K562 (cell line): Measurements from ENCODE around the gene POLR2J. TPM values are rescaled to one million over a fixed set of nuclear protein-coding genes. Genes with fewer than 3 reads are reported as not detected.

Source experiments
- BRF1 ChIP-seq: IDR thresholded peaks from 3 replicates; pipeline ENCODE4 v1.6.1; 2011; ENCODE audit warnings: borderline replicate concordance, mild to moderate bottlenecking; ENCODE audit not compliant: insufficient read length; ENCODE audit errors: extremely low read depth
- DNMT1 ChIP-seq: fragments of 450-650 bp; IDR thresholded peaks from 2 replicates; pipeline ENCODE4 v1.6.1; 2016; ENCODE audit warnings: antibody characterized with exemption, mild to moderate bottlenecking
- EHMT2 ChIP-seq: fragments of 450-650 bp; IDR thresholded peaks from 2 replicates; pipeline ENCODE4 v1.6.1; 2018; ENCODE audit warnings: antibody characterized with exemption
- KHSRP ChIP-seq: fragments of 450-650 bp; IDR thresholded peaks from 2 replicates; pipeline ENCODE4 v1.6.1; 2017
- MAX ChIP-seq: sonication (generic); formaldehyde crosslinking; IDR thresholded peaks from 2 replicates; pipeline ENCODE4 v1.9.0; 2022; ENCODE audit warnings: mild to moderate bottlenecking, missing genetic modification reagents
- MAZ ChIP-seq, 2 experiments: fragments of 450-650 bp in 1 of 2; sonication (generic) in 1 of 2; formaldehyde crosslinking; IDR thresholded peaks in 1 of 2; conservative IDR thresholded peaks in 1 of 2; 2 replicates each; pipeline versions ENCODE4 v1.4.0 to v1.5.0; 2020; ENCODE audit warnings: mild to moderate bottlenecking in 1 of 2, missing genetic modification reagents in 1 of 2
- MEIS2 ChIP-seq: fragments of 450-650 bp; IDR thresholded peaks from 2 replicates; pipeline ENCODE4 v1.6.1; 2014; ENCODE audit warnings: mild to moderate bottlenecking; ENCODE audit not compliant: partially characterized antibody
- MYBL2 ChIP-seq, 2 experiments: fragments of 450-650 bp in 1 of 2; sonication (generic) in 1 of 2; formaldehyde crosslinking in 1 of 2; IDR thresholded peaks; 2 replicates each; pipeline versions ENCODE4 v1.6.1 to v1.8.1; 2017 to 2022; ENCODE audit warnings: borderline replicate concordance in 1 of 2, inconsistent platforms in 1 of 2, low read depth in 1 of 2, mild to moderate bottlenecking in 1 of 2, missing genetic modification reagents in 1 of 2, moderate library complexity in 1 of 2
- PCBP1 ChIP-seq: fragments of 200-400 bp; formaldehyde crosslinking; IDR thresholded peaks from 2 replicates; pipeline ENCODE4 v1.6.1; 2018; ENCODE audit warnings: mild to moderate bottlenecking, low read depth, low read length; ENCODE audit not compliant: poor library complexity, severe bottlenecking
- RCOR1 ChIP-seq, 2 experiments: IDR thresholded peaks; 2 replicates each; pipeline ENCODE4 v1.6.1; 2012; ENCODE audit warnings: low read depth in 2 of 2, low read length in 2 of 2, borderline replicate concordance in 1 of 2, improper control_type of control experiment in 1 of 2
- SRSF7 ChIP-seq: fragments of 200-400 bp; formaldehyde crosslinking; optimal IDR thresholded peaks from 2 replicates; pipeline ENCODE3; 2017; ENCODE audit warnings: mild to moderate bottlenecking, low read depth, low read length
- ZBTB43 ChIP-seq: sonication (generic); formaldehyde crosslinking; IDR thresholded peaks from 2 replicates; pipeline ENCODE4 v1.8.0; 2023; ENCODE audit warnings: mild to moderate bottlenecking, missing genetic modification reagents
- ZNF384 ChIP-seq: IDR thresholded peaks from 2 replicates; pipeline ENCODE4 v1.6.1; 2012; ENCODE audit warnings: low read depth, low read length, improper control_type of control experiment
- ZNF395 ChIP-seq: fragments of 200-800 bp; sonication (Bioruptor generic); IDR thresholded peaks from 2 replicates; pipeline ENCODE4 v1.6.1; 2017; ENCODE audit warnings: missing genetic modification characterization, missing compliant biosample characterization
- ZNF583 ChIP-seq: fragments of 250-450 bp; sonication (Bioruptor Pico); IDR thresholded peaks from 2 replicates; pipeline ENCODE4 v1.4.0; 2020
- ZNF77 ChIP-seq: fragments of 250-450 bp; sonication (Bioruptor Pico); IDR thresholded peaks from 2 replicates; pipeline ENCODE4 v1.5.0; 2020
- polyA plus RNA-seq, 8 experiments: library from polyadenylated mRNA; depleted of rRNA in 4 of 8; stranded (reverse) in 5 of 8; unstranded in 3 of 8; fragments of >200 nt; fragmentation: Nextera tagmentation in 2 of 8; fragmentation: Illumina TruSeq in 1 of 8; extraction: Ambion mirVana in 2 of 8; extraction: Trizol in 1 of 8; gene quantifications; 2 replicates each; pipeline versions ENCODE4 v1.2.1 to v1.2.3, GENCODE V29; 2011 to 2014; ENCODE audit warnings: inconsistent platforms in 1 of 8, missing spikeins in 1 of 8
- total RNA-seq, 7 experiments: library from RNA; depleted of rRNA in 6 of 7; stranded (reverse); fragments of >200 nt in 6 of 7; fragmentation: Illumina TruSeq in 2 of 7; extraction: Trizol in 2 of 7; gene quantifications; 2 replicates each; pipeline versions ENCODE4 v1.2.1 to v1.2.3, GENCODE V29; 2011 to 2021; ENCODE audit warnings: low replicate concordance in 1 of 7
- TF ChIP-seq, protein P1 (sequence below): fragments of 250-450 bp; sonication (Bioruptor Pico); IDR thresholded peaks from 2 replicates; pipeline ENCODE4 v1.8.0; 2022; ENCODE audit warnings: inconsistent platforms
- TF ChIP-seq, protein P2 (sequence below): fragments of 450-650 bp; IDR thresholded peaks from 2 replicates; pipeline ENCODE4 v1.6.1; 2016; ENCODE audit warnings: mild to moderate bottlenecking
- TF ChIP-seq, protein P3 (sequence below): sonication (generic); formaldehyde crosslinking; IDR thresholded peaks from 2 replicates; pipeline ENCODE4 v1.5.0; 2020; ENCODE audit warnings: missing genetic modification reagents

Gene POLR2J
- total and polyA plus RNA-seq, 9 of the 15 experiments (the other 6 are each of a cell fraction or from before 2014, with no cell fraction given): 32.3 to 220 (median 113) TPM

DNA sequence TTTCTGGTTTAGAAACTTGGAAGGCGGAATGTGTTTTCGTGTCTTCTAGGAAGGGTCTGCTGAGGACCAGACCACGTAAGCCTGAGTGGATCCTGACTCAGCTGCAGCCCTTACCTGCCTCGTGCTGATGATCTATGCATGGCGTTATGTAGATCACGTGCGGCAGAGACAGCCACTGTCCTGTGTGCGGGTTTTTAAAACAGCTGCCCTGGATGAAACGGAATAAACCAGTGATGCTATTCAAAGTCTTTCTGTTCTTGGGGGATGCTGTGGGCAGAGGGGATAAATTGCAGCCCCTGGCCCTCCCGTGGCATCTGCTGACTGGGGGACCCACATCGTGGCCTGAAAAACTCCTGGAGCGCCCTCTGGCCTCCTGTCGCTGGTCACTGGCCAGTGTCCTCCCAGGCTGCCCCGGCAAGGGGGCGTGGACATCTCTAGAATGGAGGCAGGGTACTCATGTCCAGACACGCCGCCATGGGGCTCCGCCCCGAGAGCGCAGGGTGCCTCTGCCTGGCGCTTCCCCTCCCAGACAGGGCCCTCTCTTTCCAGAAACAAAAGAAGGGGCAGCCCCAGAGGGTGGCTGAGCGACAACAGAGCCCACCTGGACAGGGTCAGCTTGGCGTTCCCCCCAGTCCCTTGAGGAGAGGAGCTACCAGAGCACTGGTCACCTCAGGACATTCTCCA, 27.2 kb downstream of the POLR2J start (continued):
- TF ChIP-seq, protein P1, sequence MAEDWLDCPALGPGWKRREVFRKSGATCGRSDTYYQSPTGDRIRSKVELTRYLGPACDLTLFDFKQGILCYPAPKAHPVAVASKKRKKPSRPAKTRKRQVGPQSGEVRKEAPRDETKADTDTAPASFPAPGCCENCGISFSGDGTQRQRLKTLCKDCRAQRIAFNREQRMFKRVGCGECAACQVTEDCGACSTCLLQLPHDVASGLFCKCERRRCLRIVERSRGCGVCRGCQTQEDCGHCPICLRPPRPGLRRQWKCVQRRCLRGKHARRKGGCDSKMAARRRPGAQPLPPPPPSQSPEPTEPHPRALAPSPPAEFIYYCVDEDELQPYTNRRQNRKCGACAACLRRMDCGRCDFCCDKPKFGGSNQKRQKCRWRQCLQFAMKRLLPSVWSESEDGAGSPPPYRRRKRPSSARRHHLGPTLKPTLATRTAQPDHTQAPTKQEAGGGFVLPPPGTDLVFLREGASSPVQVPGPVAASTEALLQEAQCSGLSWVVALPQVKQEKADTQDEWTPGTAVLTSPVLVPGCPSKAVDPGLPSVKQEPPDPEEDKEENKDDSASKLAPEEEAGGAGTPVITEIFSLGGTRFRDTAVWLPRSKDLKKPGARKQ (CRISPR knock-in tag): 0 out of 2 replicates have a peak, but pooled peaks have one; percentile 44
- TF ChIP-seq DNMT1: no peak
- TF ChIP-seq MYBL2 (IDR thresholded peaks at IDR 0.05; ENCODE audit: low read depth): no peak
- no peak for TF ChIP-seq MYBL2 (CRISPR knock-in tag; IDR thresholded peaks at IDR 0.05; ENCODE audit: borderline replicate concordance)
- no peak for TF ChIP-seq ZBTB43
- TF ChIP-seq MAX (CRISPR knock-in tag): peak; percentile 39
- TF ChIP-seq RCOR1 (IDR thresholded peaks at IDR 0.05; ENCODE audit: borderline replicate concordance in 1 of 2, low read depth in 2 of 2, low read length in 2 of 2): 0 out of 4 replicates have a peak, but pooled peaks of 1 of the 2 experiments have one; percentile 17
- 0 out of 4 replicates have a peak, but pooled peaks of 1 of the 2 experiments have one; percentile 19 for TF ChIP-seq MAZ (CRISPR knock-in tag; conservative IDR thresholded peaks at IDR 0.05 in 1 of 2, IDR thresholded peaks at IDR 0.05 in 1 of 2)
- TF ChIP-seq SRSF7: no peak
- TF ChIP-seq ZNF77: no peak
- no peak for TF ChIP-seq MEIS2
- TF ChIP-seq PCBP1: no peak
- TF ChIP-seq ZNF384: no peak
- TF ChIP-seq ZNF395 (CRISPR knock-in tag): no peak
- no peak for TF ChIP-seq ZNF583 (CRISPR knock-in tag)
- no peak for TF ChIP-seq BRF1
- TF ChIP-seq, protein P2, sequence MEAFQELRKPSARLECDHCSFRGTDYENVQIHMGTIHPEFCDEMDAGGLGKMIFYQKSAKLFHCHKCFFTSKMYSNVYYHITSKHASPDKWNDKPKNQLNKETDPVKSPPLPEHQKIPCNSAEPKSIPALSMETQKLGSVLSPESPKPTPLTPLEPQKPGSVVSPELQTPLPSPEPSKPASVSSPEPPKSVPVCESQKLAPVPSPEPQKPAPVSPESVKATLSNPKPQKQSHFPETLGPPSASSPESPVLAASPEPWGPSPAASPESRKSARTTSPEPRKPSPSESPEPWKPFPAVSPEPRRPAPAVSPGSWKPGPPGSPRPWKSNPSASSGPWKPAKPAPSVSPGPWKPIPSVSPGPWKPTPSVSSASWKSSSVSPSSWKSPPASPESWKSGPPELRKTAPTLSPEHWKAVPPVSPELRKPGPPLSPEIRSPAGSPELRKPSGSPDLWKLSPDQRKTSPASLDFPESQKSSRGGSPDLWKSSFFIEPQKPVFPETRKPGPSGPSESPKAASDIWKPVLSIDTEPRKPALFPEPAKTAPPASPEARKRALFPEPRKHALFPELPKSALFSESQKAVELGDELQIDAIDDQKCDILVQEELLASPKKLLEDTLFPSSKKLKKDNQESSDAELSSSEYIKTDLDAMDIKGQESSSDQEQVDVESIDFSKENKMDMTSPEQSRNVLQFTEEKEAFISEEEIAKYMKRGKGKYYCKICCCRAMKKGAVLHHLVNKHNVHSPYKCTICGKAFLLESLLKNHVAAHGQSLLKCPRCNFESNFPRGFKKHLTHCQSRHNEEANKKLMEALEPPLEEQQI: no peak
- no peak for TF ChIP-seq KHSRP
- TF ChIP-seq, protein P3, sequence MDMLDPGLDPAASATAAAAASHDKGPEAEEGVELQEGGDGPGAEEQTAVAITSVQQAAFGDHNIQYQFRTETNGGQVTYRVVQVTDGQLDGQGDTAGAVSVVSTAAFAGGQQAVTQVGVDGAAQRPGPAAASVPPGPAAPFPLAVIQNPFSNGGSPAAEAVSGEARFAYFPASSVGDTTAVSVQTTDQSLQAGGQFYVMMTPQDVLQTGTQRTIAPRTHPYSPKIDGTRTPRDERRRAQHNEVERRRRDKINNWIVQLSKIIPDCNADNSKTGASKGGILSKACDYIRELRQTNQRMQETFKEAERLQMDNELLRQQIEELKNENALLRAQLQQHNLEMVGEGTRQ (CRISPR knock-in tag): peak; percentile 66
- no peak for TF ChIP-seq EHMT2
